HCT116 (cell line): Measurements from ENCODE around the gene LAS1L.

Experiments used
- CEBPB ChIP-seq: IDR thresholded peaks from 2 replicates; pipeline ENCODE4 v1.6.1; 2012; ENCODE audit warnings: low read depth
- EGR1 ChIP-seq: IDR thresholded peaks from 2 replicates; pipeline ENCODE4 v1.6.1; 2012; ENCODE audit warnings: low read depth
- EZH2phosphoT487 ChIP-seq: fragments of 200-600 bp; IDR thresholded peaks from 2 replicates; pipeline ENCODE4 v1.6.1; 2018; ENCODE audit warnings: antibody characterized with exemption, borderline replicate concordance
- POLR2A ChIP-seq: IDR thresholded peaks from 2 replicates; pipeline ENCODE4 v1.7.0; 2011; ENCODE audit warnings: borderline replicate concordance; ENCODE audit not compliant: insufficient read depth, insufficient read length; ENCODE audit errors: extremely low read depth
- SRF ChIP-seq: IDR thresholded peaks from 2 replicates; pipeline ENCODE4 v1.6.1; 2012; ENCODE audit warnings: low read depth
- TF ChIP-seq, protein P1 (sequence below), 3 experiments: fragments of 200-600 bp in 1 of 3; sonication (generic) in 1 of 3; IDR thresholded peaks in 2 of 3; conservative IDR thresholded peaks in 1 of 3; 2 replicates each; pipeline ENCODE4 v1.5.1; 2012 to 2017; ENCODE audit warnings: low read depth in 2 of 3, low read length in 2 of 3, antibody characterized with exemption in 1 of 3, borderline replicate concordance in 1 of 3, control low read depth in 1 of 3, mild to moderate bottlenecking in 1 of 3, mixed read lengths in 1 of 3, mixed run types in 1 of 3, moderate library complexity in 1 of 3; ENCODE audit not compliant: insufficient read depth in 1 of 3
- TF ChIP-seq, protein P2 (sequence below): IDR thresholded peaks from 2 replicates; pipeline ENCODE4 v1.6.1; 2012; ENCODE audit warnings: low read depth
- TF ChIP-seq, protein P3 (sequence below): IDR thresholded peaks from 2 replicates; pipeline ENCODE4 v1.6.1; 2012
- TF ChIP-seq, protein P4 (sequence below): IDR thresholded peaks from 2 replicates; pipeline ENCODE4 v1.6.1; 2012

DNA sequence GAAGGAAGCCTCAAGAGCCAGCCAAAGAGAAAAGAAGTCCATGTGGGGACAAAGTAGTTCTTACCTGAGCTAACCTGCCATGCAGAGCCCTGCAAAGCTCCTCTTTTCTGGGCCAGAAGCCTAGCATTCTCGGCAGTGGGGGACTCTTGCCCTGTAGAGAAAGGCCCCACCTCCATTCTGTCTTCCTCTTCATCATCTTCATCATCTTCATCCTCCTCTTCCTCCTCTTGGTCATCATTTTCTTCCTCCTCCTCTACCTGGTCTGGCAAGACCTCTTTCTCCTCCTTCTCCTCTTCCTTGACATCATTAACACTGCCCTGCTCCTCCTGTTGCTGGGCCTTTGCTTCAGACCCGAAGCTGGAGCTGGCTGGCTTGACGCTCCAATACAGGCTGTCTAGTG lies 16.7 kb downstream of the LAS1L start:
- no peak for TF ChIP-seq EGR1
- TF ChIP-seq, protein P1, sequence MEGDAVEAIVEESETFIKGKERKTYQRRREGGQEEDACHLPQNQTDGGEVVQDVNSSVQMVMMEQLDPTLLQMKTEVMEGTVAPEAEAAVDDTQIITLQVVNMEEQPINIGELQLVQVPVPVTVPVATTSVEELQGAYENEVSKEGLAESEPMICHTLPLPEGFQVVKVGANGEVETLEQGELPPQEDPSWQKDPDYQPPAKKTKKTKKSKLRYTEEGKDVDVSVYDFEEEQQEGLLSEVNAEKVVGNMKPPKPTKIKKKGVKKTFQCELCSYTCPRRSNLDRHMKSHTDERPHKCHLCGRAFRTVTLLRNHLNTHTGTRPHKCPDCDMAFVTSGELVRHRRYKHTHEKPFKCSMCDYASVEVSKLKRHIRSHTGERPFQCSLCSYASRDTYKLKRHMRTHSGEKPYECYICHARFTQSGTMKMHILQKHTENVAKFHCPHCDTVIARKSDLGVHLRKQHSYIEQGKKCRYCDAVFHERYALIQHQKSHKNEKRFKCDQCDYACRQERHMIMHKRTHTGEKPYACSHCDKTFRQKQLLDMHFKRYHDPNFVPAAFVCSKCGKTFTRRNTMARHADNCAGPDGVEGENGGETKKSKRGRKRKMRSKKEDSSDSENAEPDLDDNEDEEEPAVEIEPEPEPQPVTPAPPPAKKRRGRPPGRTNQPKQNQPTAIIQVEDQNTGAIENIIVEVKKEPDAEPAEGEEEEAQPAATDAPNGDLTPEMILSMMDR (IDR thresholded peaks at IDR 0.05 in 2 of 3, conservative IDR thresholded peaks at IDR 0.05 in 1 of 3; ENCODE audit: borderline replicate concordance in 1 of 3, insufficient read depth in 1 of 3, low read depth in 2 of 3, low read length in 2 of 3), result no peak
- TF ChIP-seq, protein P2, sequence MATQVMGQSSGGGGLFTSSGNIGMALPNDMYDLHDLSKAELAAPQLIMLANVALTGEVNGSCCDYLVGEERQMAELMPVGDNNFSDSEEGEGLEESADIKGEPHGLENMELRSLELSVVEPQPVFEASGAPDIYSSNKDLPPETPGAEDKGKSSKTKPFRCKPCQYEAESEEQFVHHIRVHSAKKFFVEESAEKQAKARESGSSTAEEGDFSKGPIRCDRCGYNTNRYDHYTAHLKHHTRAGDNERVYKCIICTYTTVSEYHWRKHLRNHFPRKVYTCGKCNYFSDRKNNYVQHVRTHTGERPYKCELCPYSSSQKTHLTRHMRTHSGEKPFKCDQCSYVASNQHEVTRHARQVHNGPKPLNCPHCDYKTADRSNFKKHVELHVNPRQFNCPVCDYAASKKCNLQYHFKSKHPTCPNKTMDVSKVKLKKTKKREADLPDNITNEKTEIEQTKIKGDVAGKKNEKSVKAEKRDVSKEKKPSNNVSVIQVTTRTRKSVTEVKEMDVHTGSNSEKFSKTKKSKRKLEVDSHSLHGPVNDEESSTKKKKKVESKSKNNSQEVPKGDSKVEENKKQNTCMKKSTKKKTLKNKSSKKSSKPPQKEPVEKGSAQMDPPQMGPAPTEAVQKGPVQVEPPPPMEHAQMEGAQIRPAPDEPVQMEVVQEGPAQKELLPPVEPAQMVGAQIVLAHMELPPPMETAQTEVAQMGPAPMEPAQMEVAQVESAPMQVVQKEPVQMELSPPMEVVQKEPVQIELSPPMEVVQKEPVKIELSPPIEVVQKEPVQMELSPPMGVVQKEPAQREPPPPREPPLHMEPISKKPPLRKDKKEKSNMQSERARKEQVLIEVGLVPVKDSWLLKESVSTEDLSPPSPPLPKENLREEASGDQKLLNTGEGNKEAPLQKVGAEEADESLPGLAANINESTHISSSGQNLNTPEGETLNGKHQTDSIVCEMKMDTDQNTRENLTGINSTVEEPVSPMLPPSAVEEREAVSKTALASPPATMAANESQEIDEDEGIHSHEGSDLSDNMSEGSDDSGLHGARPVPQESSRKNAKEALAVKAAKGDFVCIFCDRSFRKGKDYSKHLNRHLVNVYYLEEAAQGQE, result no peak
- no peak for TF ChIP-seq CEBPB
- TF ChIP-seq EZH2phosphoT487, result no peak
- TF ChIP-seq, protein P3, sequence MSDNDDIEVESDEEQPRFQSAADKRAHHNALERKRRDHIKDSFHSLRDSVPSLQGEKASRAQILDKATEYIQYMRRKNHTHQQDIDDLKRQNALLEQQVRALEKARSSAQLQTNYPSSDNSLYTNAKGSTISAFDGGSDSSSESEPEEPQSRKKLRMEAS, result no peak
- TF ChIP-seq SRF, result no peak
- no peak for TF ChIP-seq POLR2A
- TF ChIP-seq, protein P4, sequence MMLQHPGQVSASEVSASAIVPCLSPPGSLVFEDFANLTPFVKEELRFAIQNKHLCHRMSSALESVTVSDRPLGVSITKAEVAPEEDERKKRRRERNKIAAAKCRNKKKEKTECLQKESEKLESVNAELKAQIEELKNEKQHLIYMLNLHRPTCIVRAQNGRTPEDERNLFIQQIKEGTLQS, result no peak
